Coronary artery (tissue), 2 donors: ENCODE measurements around the gene MRPL20.
A peak's percentile ranks its signal among the peaks of the same experiment; 100 is the strongest.

Experiments
- DNase-seq: peaks from one replicate; pipeline ENCODE4 v3.0.0-alpha.2; 2017; ENCODE audit warnings: low spot score
- H3K27ac ChIP-seq, 2 donors: fragments of 200-600 bp; sonication (generic); one replicate each; pipeline ENCODE4 v1.5.1; 2016 to 2019
- H3K4me3 ChIP-seq: fragments of 200-600 bp; sonication (generic); 2 replicates; pipeline ENCODE4 v1.5.1; 2016; ENCODE audit warnings: mild to moderate bottlenecking, moderate library complexity
- TF ChIP-seq, protein P1 (sequence below): fragments of 200-600 bp; sonication (generic); IDR thresholded peaks from one replicate; pipeline ENCODE4 v1.5.1; 2019; ENCODE audit warnings: antibody characterized with exemption

MRPL20 gene

DNA sequence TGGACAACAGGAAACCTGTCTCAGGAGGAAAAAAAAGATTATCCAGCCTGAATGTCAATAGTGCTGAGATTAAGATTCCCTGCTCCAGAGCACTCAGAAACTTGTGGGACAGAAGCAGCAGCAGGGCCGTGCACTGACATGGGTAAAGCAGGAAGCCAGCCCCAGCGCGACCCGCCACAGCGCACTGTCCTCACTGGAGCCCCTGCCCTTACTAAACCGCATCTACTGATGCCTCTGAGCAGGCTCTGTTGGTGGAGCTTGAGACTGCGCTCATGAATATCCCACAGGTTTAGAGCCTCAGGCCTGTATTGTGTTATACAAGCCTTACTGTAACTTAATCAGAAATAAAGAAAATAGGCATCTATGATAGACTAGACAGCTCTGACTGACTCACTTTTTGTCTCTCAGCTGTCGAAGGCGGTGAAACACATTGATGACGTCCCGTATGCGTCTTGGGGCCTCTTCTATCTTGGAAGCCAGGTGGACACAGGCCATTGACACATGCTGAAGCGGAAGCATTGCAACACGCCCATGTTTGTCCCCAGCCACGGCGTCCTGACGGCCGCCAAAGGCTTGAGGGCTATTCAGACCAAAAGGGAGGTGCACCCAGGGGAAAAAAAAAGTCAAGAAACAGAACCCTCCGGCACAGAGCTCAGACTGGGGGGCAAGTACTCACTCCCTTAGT is 9.1 kb downstream of the MRPL20 start:
- H3K27ac ChIP-seq: no peak overlapping the region
- peak overlapping the region; percentile 100 for H3K4me3 ChIP-seq
- TF ChIP-seq, protein P1, sequence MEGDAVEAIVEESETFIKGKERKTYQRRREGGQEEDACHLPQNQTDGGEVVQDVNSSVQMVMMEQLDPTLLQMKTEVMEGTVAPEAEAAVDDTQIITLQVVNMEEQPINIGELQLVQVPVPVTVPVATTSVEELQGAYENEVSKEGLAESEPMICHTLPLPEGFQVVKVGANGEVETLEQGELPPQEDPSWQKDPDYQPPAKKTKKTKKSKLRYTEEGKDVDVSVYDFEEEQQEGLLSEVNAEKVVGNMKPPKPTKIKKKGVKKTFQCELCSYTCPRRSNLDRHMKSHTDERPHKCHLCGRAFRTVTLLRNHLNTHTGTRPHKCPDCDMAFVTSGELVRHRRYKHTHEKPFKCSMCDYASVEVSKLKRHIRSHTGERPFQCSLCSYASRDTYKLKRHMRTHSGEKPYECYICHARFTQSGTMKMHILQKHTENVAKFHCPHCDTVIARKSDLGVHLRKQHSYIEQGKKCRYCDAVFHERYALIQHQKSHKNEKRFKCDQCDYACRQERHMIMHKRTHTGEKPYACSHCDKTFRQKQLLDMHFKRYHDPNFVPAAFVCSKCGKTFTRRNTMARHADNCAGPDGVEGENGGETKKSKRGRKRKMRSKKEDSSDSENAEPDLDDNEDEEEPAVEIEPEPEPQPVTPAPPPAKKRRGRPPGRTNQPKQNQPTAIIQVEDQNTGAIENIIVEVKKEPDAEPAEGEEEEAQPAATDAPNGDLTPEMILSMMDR: no peak
- DNase-seq: no peak

DNA sequence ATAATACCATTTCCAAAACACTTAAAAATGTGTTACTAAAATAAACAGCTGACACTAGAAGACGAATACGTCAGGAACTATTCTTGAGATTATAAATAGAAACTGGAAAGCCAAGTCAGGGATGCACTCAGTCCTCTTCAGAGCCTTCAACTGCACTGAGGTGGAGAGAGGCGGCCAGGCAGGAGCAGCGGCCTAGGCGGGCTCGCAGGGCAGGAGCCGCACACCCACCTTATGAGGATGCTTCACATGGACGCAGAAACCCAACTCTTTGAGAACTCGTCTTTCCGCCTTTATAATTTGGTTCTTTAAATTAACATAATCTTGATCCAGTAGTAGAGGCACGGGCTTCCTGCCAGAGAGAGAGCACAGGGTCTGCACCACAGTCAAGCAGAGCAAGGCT is 11.9 kb downstream of the MRPL20 start:
- TF ChIP-seq, protein P1: no peak
- DNase-seq: no peak
- Histone ChIP-seq H3K4me3 (no peak overlapping the region), H3K27ac (no peak overlapping the region)

DNA sequence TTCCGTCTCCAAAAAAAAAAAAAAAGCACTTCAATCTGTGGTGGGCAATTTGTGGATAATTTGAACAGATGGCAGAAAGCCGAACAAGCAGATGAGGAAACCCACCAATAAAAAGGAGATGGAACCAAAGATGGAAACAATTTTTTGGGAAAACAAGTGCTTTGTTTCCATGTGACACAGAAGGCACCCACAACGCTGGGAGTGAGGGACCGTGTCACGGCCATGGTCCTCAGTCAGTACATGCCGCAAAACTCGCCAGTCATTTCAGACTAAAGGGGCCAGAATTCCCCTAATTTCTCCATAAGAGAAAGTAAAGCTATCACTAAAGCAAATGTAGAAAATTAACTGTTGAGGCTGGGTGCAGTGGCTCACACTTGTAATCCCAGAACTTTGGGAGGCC is 13.0 kb downstream of the MRPL20 start:
- DNase-seq: no peak
- Histone ChIP-seq H3K27ac (no peak overlapping the region), H3K4me3 (no peak overlapping the region)
- TF ChIP-seq, protein P1: no peak

DNA sequence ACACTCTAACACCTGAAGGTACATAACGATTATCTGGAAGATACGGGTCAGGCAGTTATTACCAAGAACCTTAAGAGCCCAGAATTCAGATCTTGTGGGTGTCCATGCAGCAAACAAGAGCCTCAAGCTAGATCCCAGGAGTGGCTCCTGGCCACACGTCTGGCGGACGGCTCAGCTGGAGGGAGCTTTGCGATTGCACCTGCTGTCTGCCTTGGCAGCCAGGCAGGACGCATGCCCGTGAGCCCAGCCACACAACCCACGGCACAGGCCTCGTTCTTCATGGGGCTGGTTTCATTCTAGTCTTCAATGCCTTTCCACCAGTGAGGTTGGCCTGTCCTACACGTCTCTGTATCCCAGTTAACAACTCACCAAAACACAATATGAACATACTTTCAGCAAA is 13.7 kb downstream of the MRPL20 start:
- Histone ChIP-seq H3K4me3 (no peak overlapping the region), H3K27ac (no peak overlapping the region)
- no peak for DNase-seq
- TF ChIP-seq, protein P1: no peak

DNA sequence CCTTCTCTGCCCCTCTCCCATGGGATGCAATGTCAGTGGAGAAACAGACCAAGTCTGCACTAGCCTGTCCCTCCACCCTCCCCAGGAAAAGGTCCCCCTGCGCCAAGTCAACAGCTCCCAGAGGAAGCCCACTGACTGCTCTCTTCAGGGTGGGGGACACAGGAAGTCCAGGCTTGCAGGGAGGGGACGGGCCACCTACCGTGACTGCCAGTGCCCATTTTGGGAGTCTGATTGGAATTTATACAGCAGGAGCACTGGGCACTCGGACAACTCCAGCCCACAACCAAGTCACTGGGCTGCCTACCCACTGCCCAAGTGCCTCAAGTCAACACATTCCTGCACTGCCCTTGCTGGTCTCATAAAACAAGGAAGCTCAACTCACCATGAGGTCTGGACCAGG is 14.1 kb downstream of the MRPL20 start:
- Histone ChIP-seq H3K27ac (no peak overlapping the region), H3K4me3 (no peak overlapping the region)
- TF ChIP-seq, protein P1: no peak
- DNase-seq: no peak

DNA sequence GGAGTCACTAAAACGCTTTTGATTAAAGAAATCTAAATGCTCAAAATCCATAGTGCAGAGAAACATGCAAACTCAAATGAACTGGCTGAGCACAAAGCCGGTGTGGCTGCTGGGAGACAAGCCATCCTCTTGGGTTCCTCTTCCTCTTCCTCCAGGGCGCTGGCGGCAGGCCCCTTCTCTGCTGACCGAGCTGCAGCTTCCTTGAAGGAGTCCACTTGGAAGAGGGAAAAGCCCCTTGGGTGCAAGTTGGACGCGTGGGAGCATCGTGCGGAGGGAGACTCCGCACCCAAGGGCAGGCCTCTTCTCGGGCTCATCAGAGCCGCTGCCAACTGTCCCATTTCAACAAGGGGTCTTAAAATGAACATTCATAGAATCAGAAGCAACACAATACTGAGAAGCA is 15.9 kb downstream of the MRPL20 start:
- DNase-seq: no peak
- TF ChIP-seq, protein P1: no peak
- no peak overlapping the region for H3K27ac ChIP-seq
- no peak overlapping the region for H3K4me3 ChIP-seq

DNA sequence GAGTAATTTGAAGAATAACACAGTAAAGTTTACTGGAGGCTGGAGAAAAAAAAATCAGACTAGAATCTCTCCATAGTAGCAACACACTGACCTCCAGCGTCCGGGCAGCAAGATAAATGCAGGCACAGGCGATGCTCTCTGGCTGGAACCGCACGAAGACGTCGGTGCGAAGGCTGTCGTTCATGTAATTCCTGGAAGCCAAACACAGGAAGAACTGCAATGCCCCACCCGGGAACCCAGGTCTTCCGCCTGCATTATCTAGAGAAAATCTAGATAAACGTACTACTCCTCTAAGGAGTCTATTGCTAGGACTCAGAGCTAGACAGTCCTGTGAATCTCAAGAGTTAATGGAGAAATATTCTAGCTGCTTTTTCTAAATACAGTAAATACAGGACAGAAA is 16.4 kb downstream of the MRPL20 start:
- TF ChIP-seq, protein P1: no peak
- H3K4me3 ChIP-seq: no peak overlapping the region
- H3K27ac ChIP-seq: no peak overlapping the region
- no peak for DNase-seq
